ENCODE measurements around the gene EVC2. TPM values are rescaled to one million over a fixed set of nuclear protein-coding genes. Genes with fewer than 3 reads are reported as not detected.

EVC2 gene
- total and polyA plus RNA-seq, 4 experiments from 2014 or later = 0.31 to 3.3 (median 2.0) TPM

- Mint-ChIP-seq H3K27ac (no peak overlapping the region), H3K27me3 (peaks cover 2 to 6% of the 10 kb centered on the region in 2 donors)
Observed at GRCh38 chr4:5717449-5718158, 9.2 kb upstream of the EVC2 start.

GRCh38 chr4:5716391-5716790 lies 8.0 kb upstream of the EVC2 start:
- no peak for DNase-seq
- Mint-ChIP-seq H3K4me3 (no peak overlapping the region), H3K9me3 (peaks cover 0 to 34% (median 22%) of the 10 kb centered on the region in 8 donors), H3K4me1 (peaks cover 3 to 12% (median 8%) of the 10 kb centered on the region in 4 donors), H3K27ac (no peak overlapping the region), H3K27me3 (peaks cover 4 to 9% of the 10 kb centered on the region in 2 donors), H3K36me3 (no peaks in the 10 kb centered on the region)
- Histone ChIP-seq H3K27me3 (ENCODE audit: insufficient read depth, low read length) (no peaks in the 10 kb centered on the region), H3K9me3 (ENCODE audit: control insufficient read depth in 1 of 2, low read length in 2 of 2) (no peaks in the 10 kb centered on the region), H3K4me1 (ENCODE audit: insufficient read depth, low read length) (no peaks in the 10 kb centered on the region), H3K4me3 (ENCODE audit: low read length in 2 of 2) (no peak overlapping the region), H3K27ac (ENCODE audit: low read depth, low read length) (no peak overlapping the region), H3K36me3 (ENCODE audit: insufficient read depth, low read length) (no peaks in the 10 kb centered on the region)
- ChIA-PET CTCF (ENCODE audit: partially characterized antibody) (no interaction called here), POLR2A (ENCODE audit: partially characterized antibody) (no interaction called here)
- intact Hi-C loops (cut with micrococcal nuclease) = no loop called here

More at GRCh38 chr4:5717449-5718158, 9.2 kb upstream of the EVC2 start:
- Histone ChIP-seq H3K27ac (ENCODE audit: low read depth, low read length) (no peak overlapping the region), H3K27me3 (ENCODE audit: insufficient read depth, low read length) (no peaks in the 10 kb centered on the region), H3K36me3 (ENCODE audit: insufficient read depth, low read length) (no peaks in the 10 kb centered on the region), H3K9me3 (ENCODE audit: control insufficient read depth in 1 of 2, low read length in 2 of 2) (no peaks in the 10 kb centered on the region), H3K4me3 (ENCODE audit: low read length in 2 of 2) (no peak overlapping the region), H3K4me1 (ENCODE audit: insufficient read depth, low read length) (no peaks in the 10 kb centered on the region)
- intact Hi-C loops (cut with micrococcal nuclease) = no loop called here
- Mint-ChIP-seq H3K9me3 (peaks cover 0 to 34% (median 21%) of the 10 kb centered on the region in 8 donors), H3K4me3 (no peak overlapping the region), H3K4me1 (peaks cover 0 to 3% (median 1%) of the 10 kb centered on the region in 4 donors), H3K36me3 (no peaks in the 10 kb centered on the region)
- no peak for DNase-seq
- CTCF ChIA-PET (ENCODE audit: partially characterized antibody) = no interaction called here
- POLR2A ChIA-PET (ENCODE audit: partially characterized antibody) = no interaction called here

GRCh38 chr4:5715357-5715756 lies 7.0 kb upstream of the EVC2 start:
- H3K4me1 Mint-ChIP-seq = peaks cover 8 to 18% (median 12%) of the 10 kb centered on the region in 4 donors
- H3K4me3 ChIP-seq (ENCODE audit: low read length in 2 of 2) = no peak overlapping the region

GRCh38 chr4:5713861-5714260 lies 5.5 kb upstream of the EVC2 start:
- DNase-seq = no peak
- Mint-ChIP-seq H3K4me3 (peak overlapping the region in 1 of 8 donors; percentile 37), H3K36me3 (peaks cover 0 to 2% of the 10 kb centered on the region in 2 donors), H3K27ac (peak overlapping the region in 1 of 7 donors; percentile 63), H3K27me3 (peaks cover 6 to 21% of the 10 kb centered on the region in 2 donors), H3K4me1 (peaks cover 9 to 27% (median 14%) of the 10 kb centered on the region in 4 donors), H3K9me3 (peaks cover 0 to 35% (median 21%) of the 10 kb centered on the region in 8 donors)
- no peaks in the 10 kb centered on the region for H3K27me3 ChIP-seq (ENCODE audit: insufficient read depth, low read length)
- intact Hi-C loops (cut with micrococcal nuclease) = no loop called here
- no peaks in the 10 kb centered on the region for H3K9me3 ChIP-seq (ENCODE audit: control insufficient read depth in 1 of 2, low read length in 2 of 2)
- H3K36me3 ChIP-seq (ENCODE audit: insufficient read depth, low read length) = no peaks in the 10 kb centered on the region
- no peaks in the 10 kb centered on the region for H3K4me1 ChIP-seq (ENCODE audit: insufficient read depth, low read length)
- ChIA-PET CTCF (ENCODE audit: partially characterized antibody) (no interaction called here), POLR2A (ENCODE audit: partially characterized antibody) (no interaction called here)
- no peak overlapping the region for H3K27ac ChIP-seq (ENCODE audit: low read depth, low read length)
- no peak overlapping the region for H3K4me3 ChIP-seq (ENCODE audit: low read length in 2 of 2)

More at GRCh38 chr4:5715357-5715756, 7.0 kb upstream of the EVC2 start:
- H3K9me3 ChIP-seq (ENCODE audit: control insufficient read depth in 1 of 2, low read length in 2 of 2) = no peaks in the 10 kb centered on the region
- intact Hi-C loops (cut with micrococcal nuclease) = no loop called here
- no peak overlapping the region for H3K27ac Mint-ChIP-seq
- peaks cover 7 to 14% of the 10 kb centered on the region in 2 donors for H3K27me3 Mint-ChIP-seq
- no peak for DNase-seq
- ChIA-PET CTCF (ENCODE audit: partially characterized antibody) (no interaction called here), POLR2A (ENCODE audit: partially characterized antibody) (no interaction called here)
- no peaks in the 10 kb centered on the region for H3K36me3 ChIP-seq (ENCODE audit: insufficient read depth, low read length)
- H3K27me3 ChIP-seq (ENCODE audit: insufficient read depth, low read length) = no peaks in the 10 kb centered on the region
- H3K4me1 ChIP-seq (ENCODE audit: insufficient read depth, low read length) = no peaks in the 10 kb centered on the region
- H3K4me3 Mint-ChIP-seq = no peak overlapping the region
- peaks cover 0 to 2% of the 10 kb centered on the region in 2 donors for H3K36me3 Mint-ChIP-seq
- no peak overlapping the region for H3K27ac ChIP-seq (ENCODE audit: low read depth, low read length)
- H3K9me3 Mint-ChIP-seq = peaks cover 0 to 35% (median 21%) of the 10 kb centered on the region in 8 donors

GRCh38 chr4:5712931-5713330 lies 4.6 kb upstream of the EVC2 start:
- Histone ChIP-seq H3K36me3 (ENCODE audit: insufficient read depth, low read length) (no peaks in the 10 kb centered on the region), H3K4me3 (ENCODE audit: low read length in 2 of 2) (no peak overlapping the region), H3K9me3 (ENCODE audit: control insufficient read depth in 1 of 2, low read length in 2 of 2) (no peaks in the 10 kb centered on the region), H3K27ac (ENCODE audit: low read depth, low read length) (no peak overlapping the region), H3K27me3 (ENCODE audit: insufficient read depth, low read length) (no peaks in the 10 kb centered on the region), H3K4me1 (ENCODE audit: insufficient read depth, low read length) (no peaks in the 10 kb centered on the region)
- peaks cover 6 to 21% of the 10 kb centered on the region in 2 donors for H3K27me3 Mint-ChIP-seq
- H3K9me3 Mint-ChIP-seq = peaks cover 0 to 35% (median 21%) of the 10 kb centered on the region in 8 donors
- POLR2A ChIA-PET (ENCODE audit: partially characterized antibody) = no interaction called here
- CTCF ChIA-PET (ENCODE audit: partially characterized antibody) = no interaction called here
- no peak for DNase-seq
- no peak overlapping the region for H3K27ac Mint-ChIP-seq
- H3K36me3 Mint-ChIP-seq = peaks cover 0 to 2% of the 10 kb centered on the region in 2 donors
- intact Hi-C loops (cut with micrococcal nuclease) = no loop called here
- H3K4me1 Mint-ChIP-seq = peaks cover 9 to 27% (median 14%) of the 10 kb centered on the region in 4 donors
- no peak overlapping the region for H3K4me3 Mint-ChIP-seq

- ChIA-PET POLR2A (ENCODE audit: partially characterized antibody) (no interaction called here), CTCF (ENCODE audit: partially characterized antibody) (no interaction called here)
- Histone ChIP-seq H3K9me3 (ENCODE audit: control insufficient read depth in 1 of 2, low read length in 2 of 2) (no peaks in the 10 kb centered on the region), H3K36me3 (ENCODE audit: insufficient read depth, low read length) (no peaks in the 10 kb centered on the region), H3K27ac (ENCODE audit: low read depth, low read length) (no peak overlapping the region), H3K4me1 (ENCODE audit: insufficient read depth, low read length) (peaks cover 4% of the 10 kb centered on the region), H3K4me3 (ENCODE audit: low read length in 2 of 2) (no peak overlapping the region), H3K27me3 (ENCODE audit: insufficient read depth, low read length) (peaks cover 2% of the 10 kb centered on the region)
- Mint-ChIP-seq H3K9me3 (peaks cover 0 to 31% (median 19%) of the 10 kb centered on the region in 8 donors), H3K36me3 (peaks cover 0 to 2% of the 10 kb centered on the region in 2 donors), H3K27ac (peak overlapping the region in 1 of 7 donors; percentile 10), H3K4me3 (peak overlapping the region in 4 of 8 donors; percentile 2 to 40 (median 15)), H3K4me1 (peaks cover 10 to 32% (median 17%) of the 10 kb centered on the region in 4 donors), H3K27me3 (peaks cover 6 to 24% of the 10 kb centered on the region in 2 donors)
- intact Hi-C loops (cut with micrococcal nuclease) = no loop called here
- peak in 1 of 5 donors; percentile 43 for DNase-seq
Observed at GRCh38 chr4:5712517-5712916, 4.2 kb upstream of the EVC2 start.

- Mint-ChIP-seq H3K27me3 (peaks cover 11 to 32% of the 10 kb centered on the region in 2 donors), H3K36me3 (peaks cover 0 to 2% of the 10 kb centered on the region in 2 donors), H3K4me1 (peaks cover 11 to 38% (median 24%) of the 10 kb centered on the region in 4 donors), H3K4me3 (peak overlapping the region; percentile 21 to 73 (median 59)), H3K27ac (peak overlapping the region in 1 of 7 donors; percentile 48), H3K9me3 (peaks cover 0 to 25% (median 16%) of the 10 kb centered on the region in 8 donors)
- Histone ChIP-seq H3K36me3 (ENCODE audit: insufficient read depth, low read length) (no peaks in the 10 kb centered on the region), H3K27ac (ENCODE audit: low read depth, low read length) (no peak overlapping the region), H3K27me3 (ENCODE audit: insufficient read depth, low read length) (peaks cover 4% of the 10 kb centered on the region), H3K9me3 (ENCODE audit: control insufficient read depth in 1 of 2, low read length in 2 of 2) (no peaks in the 10 kb centered on the region), H3K4me3 (ENCODE audit: low read length in 2 of 2) (no peak overlapping the region), H3K4me1 (ENCODE audit: insufficient read depth, low read length) (peaks cover 5% of the 10 kb centered on the region)
- ChIA-PET POLR2A (ENCODE audit: partially characterized antibody) (no interaction called here), CTCF (ENCODE audit: partially characterized antibody) (no interaction called here)
- intact Hi-C loops (cut with micrococcal nuclease) = no loop called here
- no peak for DNase-seq
Observed at GRCh38 chr4:5711479-5712184, 3.3 kb upstream of the EVC2 start.

Measured in CD4-positive, alpha-beta memory T cell (primary cell).